IMR-90 (cell line): Measurements from ENCODE around the gene COG1. TPM values are rescaled to one million over a fixed set of nuclear protein-coding genes. Genes with fewer than 3 reads are reported as not detected.

ENCODE experiments used
- ATAC-seq: fragments of 200-7000 bp; cut with Tn5 transposase; 2 replicates; pipeline ENCODE4 v1.9.1; 2020; ENCODE audit warnings: low read depth, mild to moderate bottlenecking, moderate library complexity
- BruUV-seq: library from RNA; stranded (reverse); fragments of 400-500 nt; replicated peaks from 2 replicates; lab custom pipeline; 2021; lab: Mats Ljungman, UMichigan
- CTCF ChIA-PET: fragments of 300-600 bp; formaldehyde crosslinking; extraction: SDS; loops from one replicate; lab custom pipeline; 2021; ENCODE audit warnings: antibody characterized with exemption; lab: Yijun Ruan, JAX
- POLR2A ChIA-PET: fragments of 300-600 bp; sonication (Branson Sonifier 250); formaldehyde crosslinking; loops from one replicate; lab custom pipeline; 2022; ENCODE audit warnings: antibody characterized with exemption; ENCODE audit not compliant: unreplicated experiment; lab: Charles Lee
- DNase-seq: peaks from one replicate; pipeline ENCODE4 v3.0.0; 2013
- H2AFZ ChIP-seq: replicated peaks from 2 replicates; pipeline ENCODE3; 2013; ENCODE audit warnings: low read length, mild to moderate bottlenecking; ENCODE audit not compliant: poor library complexity
- H2AK5ac ChIP-seq: 2 replicates; pipeline ENCODE4 v1.6.1; 2013; ENCODE audit warnings: low read depth, low read length, inconsistent platforms
- H2AK9ac ChIP-seq: replicated peaks from 2 replicates; pipeline ENCODE3; 2013; ENCODE audit warnings: mild to moderate bottlenecking, low read depth, low read length, moderate library complexity; ENCODE audit not compliant: poor library complexity
- H2BK120ac ChIP-seq: 2 replicates; pipeline ENCODE4 v1.6.1; 2013; ENCODE audit warnings: low read depth, low read length, inconsistent platforms
- H2BK15ac ChIP-seq: 3 replicates; pipeline ENCODE4 v1.6.1; 2013; ENCODE audit warnings: low read depth, low read length, inconsistent platforms
- H2BK20ac ChIP-seq: 2 replicates; pipeline ENCODE4 v1.6.1; 2013; ENCODE audit warnings: low read depth, mild to moderate bottlenecking, inconsistent platforms, low read length, moderate library complexity
- H2BK5ac ChIP-seq: 2 replicates; pipeline ENCODE4 v1.6.1; 2013; ENCODE audit warnings: mild to moderate bottlenecking, low read depth, low read length, inconsistent platforms; ENCODE audit not compliant: poor library complexity, severe bottlenecking
- H3K14ac ChIP-seq: replicated peaks from 2 replicates; pipeline ENCODE4 v1.6.1; 2013; ENCODE audit warnings: low read depth, low read length, inconsistent platforms
- H3K18ac ChIP-seq: 2 replicates; pipeline ENCODE4 v1.6.1; 2013; ENCODE audit warnings: low read depth, low read length, control low read depth
- H3K23ac ChIP-seq: 2 replicates; pipeline ENCODE4 v1.6.1; 2013; ENCODE audit warnings: low read depth, low read length, inconsistent platforms
- H3K27ac ChIP-seq: 2 replicates; pipeline ENCODE4 v1.5.1; 2013; ENCODE audit warnings: mild to moderate bottlenecking, control low read depth, low read length; ENCODE audit not compliant: insufficient read depth
- H3K27me3 ChIP-seq: 2 replicates; pipeline ENCODE4 v1.6.1; 2013; ENCODE audit warnings: low read length; ENCODE audit not compliant: control insufficient read depth, insufficient read depth
- H3K36me3 ChIP-seq: 2 replicates; pipeline ENCODE4 v1.6.1; 2013; ENCODE audit warnings: low read length, mixed read lengths; ENCODE audit not compliant: control insufficient read depth, insufficient read depth
- H3K4ac ChIP-seq: 2 replicates; pipeline ENCODE4 v1.6.1; 2013; ENCODE audit warnings: low read depth, low read length, inconsistent platforms
- H3K4me1 ChIP-seq: 2 replicates; pipeline ENCODE4 v1.6.1; 2013; ENCODE audit warnings: low read length, mixed read lengths; ENCODE audit not compliant: control insufficient read depth, insufficient read depth
- H3K4me2 ChIP-seq: 2 replicates; pipeline ENCODE4 v1.6.1; 2013; ENCODE audit warnings: low read depth, mild to moderate bottlenecking, control low read depth, low read length, moderate library complexity
- H3K4me3 ChIP-seq: 2 replicates; pipeline ENCODE4 v1.5.1; 2013; ENCODE audit warnings: low read depth, mild to moderate bottlenecking, control low read depth, low read length, moderate library complexity; ENCODE audit not compliant: insufficient read depth
- H3K56ac ChIP-seq: 2 replicates; pipeline ENCODE4 v1.6.1; 2013; ENCODE audit warnings: low read length, inconsistent platforms; ENCODE audit not compliant: insufficient read depth; ENCODE audit errors: extremely low read depth
- H3K79me1 ChIP-seq, 2 experiments: 2 replicates each; pipeline ENCODE4 v1.6.1; 2013; ENCODE audit warnings: low read length in 2 of 2, inconsistent platforms in 1 of 2, low read depth in 1 of 2
- H3K9ac ChIP-seq: 2 replicates; pipeline ENCODE4 v1.6.1; 2013; ENCODE audit warnings: low read depth, low read length, control low read depth
- H3K9me1 ChIP-seq: 2 replicates; pipeline ENCODE4 v1.6.1; 2013; ENCODE audit warnings: low read length, inconsistent platforms; ENCODE audit not compliant: insufficient read depth
- H3K9me3 ChIP-seq: 2 replicates; pipeline ENCODE4 v1.6.1; 2013; ENCODE audit warnings: low read length; ENCODE audit not compliant: control insufficient read depth, insufficient read depth
- H4K20me1 ChIP-seq: 2 replicates; pipeline ENCODE4 v1.6.1; 2013; ENCODE audit warnings: low read length, inconsistent platforms; ENCODE audit not compliant: insufficient read depth
- H4K5ac ChIP-seq: 2 replicates; pipeline ENCODE4 v1.6.1; 2013; ENCODE audit warnings: mild to moderate bottlenecking, low read depth, low read length, control low read depth
- H4K8ac ChIP-seq, 2 experiments: 2 replicates each; pipeline ENCODE4 v1.6.1; 2013; ENCODE audit warnings: low read depth in 2 of 2, low read length in 2 of 2, control low read depth in 1 of 2, inconsistent platforms in 1 of 2
- H4K91ac ChIP-seq: 2 replicates; pipeline ENCODE4 v1.6.1; 2013; ENCODE audit warnings: low read depth, low read length, inconsistent platforms; ENCODE audit not compliant: insufficient read depth
- BHLHE40 ChIP-seq: fragments of 150-350 bp; IDR thresholded peaks from 2 replicates; pipeline ENCODE4 v1.6.1; 2016; ENCODE audit warnings: mild to moderate bottlenecking, low read depth, low read length
- CEBPB ChIP-seq: IDR thresholded peaks from 2 replicates; pipeline ENCODE4 v1.6.1; 2012; ENCODE audit warnings: low read depth, low read length, improper control_type of control experiment
- CHD1 ChIP-seq: IDR thresholded peaks from 2 replicates; pipeline ENCODE4 v1.6.1; 2012; ENCODE audit warnings: low read depth, low read length, improper control_type of control experiment
- ELK1 ChIP-seq: fragments of 150-350 bp; IDR thresholded peaks from 2 replicates; pipeline ENCODE4 v1.6.1; 2016; ENCODE audit warnings: low read depth, mild to moderate bottlenecking, low read length, moderate library complexity, borderline replicate concordance
- FOS ChIP-seq: fragments of 150-350 bp; IDR thresholded peaks from 2 replicates; pipeline ENCODE4 v1.6.1; 2016; ENCODE audit warnings: low read depth, low read length
- MAFK ChIP-seq: IDR thresholded peaks from 2 replicates; pipeline ENCODE4 v1.6.1; 2012; ENCODE audit warnings: low read depth, low read length, improper control_type of control experiment
- MAZ ChIP-seq: IDR thresholded peaks from 2 replicates; pipeline ENCODE4 v1.6.1; 2012; ENCODE audit warnings: low read depth, mild to moderate bottlenecking, low read length, improper control_type of control experiment, moderate library complexity, borderline replicate concordance
- MXI1 ChIP-seq: IDR thresholded peaks from 2 replicates; pipeline ENCODE4 v1.6.1; 2012; ENCODE audit warnings: low read depth, mild to moderate bottlenecking, low read length, moderate library complexity, borderline replicate concordance
- NFE2L2 ChIP-seq: fragments of 150-350 bp; IDR thresholded peaks from 2 replicates; pipeline ENCODE4 v1.6.1; 2016; ENCODE audit warnings: low read depth, mild to moderate bottlenecking, low read length
- POLR2A ChIP-seq: IDR thresholded peaks from 2 replicates; pipeline ENCODE4 v1.6.1; 2012; ENCODE audit warnings: mild to moderate bottlenecking, low read depth, low read length
- RAD21 ChIP-seq: IDR thresholded peaks from 2 replicates; pipeline ENCODE4 v1.6.1; 2012; ENCODE audit warnings: low read length, improper control_type of control experiment
- RCOR1 ChIP-seq: IDR thresholded peaks from 2 replicates; pipeline ENCODE4 v1.6.1; 2012; ENCODE audit warnings: mild to moderate bottlenecking, low read length, improper control_type of control experiment; ENCODE audit not compliant: insufficient replicate concordance
- RFX5 ChIP-seq: IDR thresholded peaks from 2 replicates; pipeline ENCODE4 v1.8.0; 2012; ENCODE audit warnings: low read depth, mild to moderate bottlenecking, low read length, moderate library complexity
- SMC3 ChIP-seq: fragments of 150-350 bp; IDR thresholded peaks from 2 replicates; pipeline ENCODE4 v1.6.1; 2016; ENCODE audit warnings: low read depth, mild to moderate bottlenecking, antibody characterized with exemption, low read length, moderate library complexity
- WGBS, 2 experiments: methylation state at CpG; one replicate each; pipeline versions ENCODE4 v1.1.5 to v1.1.7; 2013; ENCODE audit warnings: missing lambda C conversion rate in 2 of 2; ENCODE audit not compliant: insufficient read length in 1 of 2; ENCODE audit errors: extremely low coverage in 2 of 2; 5-methylcytosine and 5-hydroxymethylcytosine counted together
- dilution Hi-C: fragments of 300-500 bp; cut with HindIII; formaldehyde crosslinking; loops from one replicate; pipeline ENCODE4 v1.14.3; 2018; ENCODE audit warnings: low sequenced_read_pairs; ENCODE audit not compliant: unreplicated experiment
- in situ Hi-C: fragments of 300-500 bp; cut with MboI; formaldehyde crosslinking; loops from 3 replicates; pipeline ENCODE4 v1.14.3; 2019; ENCODE audit warnings: low sequenced_read_pairs, inconsistent platforms, mixed read lengths
- intact Hi-C: fragments of 100-400 bp; cut with micrococcal nuclease; formaldehyde crosslinking; loops from 2 replicates; pipeline ENCODE4 v1.10.0; 2022
- polyA plus RNA-seq, 3 experiments: library from polyadenylated mRNA; depleted of rRNA; stranded (reverse); fragments of >200 nt; gene quantifications; 2 replicates each; pipeline ENCODE4 v1.2.3, GENCODE V29; 2012; ENCODE audit warnings: low replicate concordance in 1 of 3
- total RNA-seq: library from RNA; depleted of rRNA; stranded (reverse); fragments of >200 nt; gene quantifications from 2 replicates; pipeline ENCODE4 v1.2.3, GENCODE V29; 2012
- TF ChIP-seq, protein P1 (sequence below): conservative IDR thresholded peaks from 2 replicates; pipeline ENCODE4 v1.5.1; 2012; ENCODE audit warnings: mild to moderate bottlenecking, low read depth, low read length, improper control_type of control experiment
- TF ChIP-seq, protein P2 (sequence below): fragments of 150-350 bp; IDR thresholded peaks from 2 replicates; pipeline ENCODE4 v1.6.1; 2017; ENCODE audit warnings: mild to moderate bottlenecking, antibody characterized with exemption, low read length, low read depth

The COG1 gene
- total and polyA plus RNA-seq, 2 of the 4 experiments (the other 2 are of a cell fraction), result 18.3 to 35.1 TPM

DNA sequence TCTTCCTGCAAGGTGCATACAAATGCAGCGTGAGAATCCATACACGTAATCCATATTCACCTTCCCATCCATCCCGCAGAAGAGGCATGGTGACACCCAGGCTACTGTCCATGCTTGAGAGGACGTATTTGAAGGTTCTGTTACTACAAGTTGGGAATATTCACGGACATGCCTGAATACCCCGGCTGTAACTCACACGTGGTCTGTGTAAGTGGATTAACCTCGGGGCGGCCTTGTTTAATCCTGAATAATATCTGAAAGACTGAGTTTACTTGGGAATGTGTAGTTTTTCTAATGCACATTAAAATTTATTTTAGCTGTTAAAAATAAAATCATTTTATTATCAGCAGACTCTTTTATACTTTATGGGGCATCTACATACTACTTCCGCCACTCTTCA lies 55.7 kb downstream of the COG1 start:
- Histone ChIP-seq H4K5ac (no peak overlapping the region), H3K56ac (no peak overlapping the region), H3K9me3 (no peaks in the 10 kb centered on the region), H3K9ac (no peak overlapping the region), H3K36me3 (peaks cover 28% of the 10 kb centered on the region), H2AFZ (no peak overlapping the region), H3K9me1 (no peaks in the 10 kb centered on the region; the same call in 1 of the 2 replicates), H3K27me3 (no peaks in the 10 kb centered on the region), H2AK9ac (no peak overlapping the region), H2BK20ac (no peak overlapping the region), H4K91ac (no peak overlapping the region), H3K27ac (no peak overlapping the region), H2BK15ac (no peak overlapping the region), H3K4ac (no peak overlapping the region), H4K20me1 (0 out of 2 replicates have a peak, but pooled peaks cover 3% of the 10 kb centered on the region), H3K79me1 (peaks cover 0 to 3% of the 10 kb centered on the region in 2 experiments; a peak in 1 of 4 replicates), H2BK5ac (no peak overlapping the region), H3K18ac (no peak overlapping the region), H3K4me1 (no peaks in the 10 kb centered on the region), H3K4me3 (no peak overlapping the region), H3K14ac (no peak overlapping the region), H3K23ac (no peak overlapping the region), H2AK5ac (no peak overlapping the region), H2BK120ac (no peak overlapping the region), H4K8ac (no peak overlapping the region), H3K4me2 (no peak overlapping the region)
- in situ Hi-C loops, result loop anchor here (5.0 kb wide), 1 partner anchor 521 kb away; no protein-coding TSS in a partner anchor
- DNase-seq (no peak), ATAC-seq (no peak)
- intact Hi-C loops, result loop anchor here (5.0 kb wide), 1 partner anchor 521 kb away; no protein-coding TSS in a partner anchor
- WGBS, 2 experiments, result no CpG with 5 or more reads among the region's 10 CpGs
- CTCF ChIA-PET, result interaction anchor here (0.9 to 1.4 kb wide), 4 partner anchors 9 to 521 kb away, joined by 3 to 7 read pairs (median 5); no protein-coding TSS in a partner anchor
- BruUV-seq, result no TSS peak
- dilution Hi-C loops, result no loop called here
- POLR2A ChIA-PET, result no interaction called here
- TF ChIP-seq FOS (no peak), BHLHE40 (no peak), POLR2A (no peak), CEBPB (no peak), NFE2L2 (no peak), ELK1 (no peak), SMC3 (no peak), RCOR1 (no peak), MAZ (no peak), RAD21 (no peak), MAFK (no peak), CHD1 (no peak), MXI1 (no peak), RFX5 (no peak)
- TF ChIP-seq, protein P1, sequence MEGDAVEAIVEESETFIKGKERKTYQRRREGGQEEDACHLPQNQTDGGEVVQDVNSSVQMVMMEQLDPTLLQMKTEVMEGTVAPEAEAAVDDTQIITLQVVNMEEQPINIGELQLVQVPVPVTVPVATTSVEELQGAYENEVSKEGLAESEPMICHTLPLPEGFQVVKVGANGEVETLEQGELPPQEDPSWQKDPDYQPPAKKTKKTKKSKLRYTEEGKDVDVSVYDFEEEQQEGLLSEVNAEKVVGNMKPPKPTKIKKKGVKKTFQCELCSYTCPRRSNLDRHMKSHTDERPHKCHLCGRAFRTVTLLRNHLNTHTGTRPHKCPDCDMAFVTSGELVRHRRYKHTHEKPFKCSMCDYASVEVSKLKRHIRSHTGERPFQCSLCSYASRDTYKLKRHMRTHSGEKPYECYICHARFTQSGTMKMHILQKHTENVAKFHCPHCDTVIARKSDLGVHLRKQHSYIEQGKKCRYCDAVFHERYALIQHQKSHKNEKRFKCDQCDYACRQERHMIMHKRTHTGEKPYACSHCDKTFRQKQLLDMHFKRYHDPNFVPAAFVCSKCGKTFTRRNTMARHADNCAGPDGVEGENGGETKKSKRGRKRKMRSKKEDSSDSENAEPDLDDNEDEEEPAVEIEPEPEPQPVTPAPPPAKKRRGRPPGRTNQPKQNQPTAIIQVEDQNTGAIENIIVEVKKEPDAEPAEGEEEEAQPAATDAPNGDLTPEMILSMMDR, result no peak
- TF ChIP-seq, protein P2, sequence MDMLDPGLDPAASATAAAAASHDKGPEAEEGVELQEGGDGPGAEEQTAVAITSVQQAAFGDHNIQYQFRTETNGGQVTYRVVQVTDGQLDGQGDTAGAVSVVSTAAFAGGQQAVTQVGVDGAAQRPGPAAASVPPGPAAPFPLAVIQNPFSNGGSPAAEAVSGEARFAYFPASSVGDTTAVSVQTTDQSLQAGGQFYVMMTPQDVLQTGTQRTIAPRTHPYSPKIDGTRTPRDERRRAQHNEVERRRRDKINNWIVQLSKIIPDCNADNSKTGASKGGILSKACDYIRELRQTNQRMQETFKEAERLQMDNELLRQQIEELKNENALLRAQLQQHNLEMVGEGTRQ, result no peak
